Liver (tissue), 3 donors: ENCODE results near the gene BRD1.

ENCODE experiments used
- CTCF ChIP-seq: fragments of 150-350 bp; IDR thresholded peaks from 2 replicates; pipeline ENCODE4 v1.5.1; 2017; ENCODE audit warnings: improper control_type of control experiment, low read depth, low read length; ENCODE audit not compliant: missing input control
- FOXA1 ChIP-seq: IDR thresholded peaks from 2 replicates; pipeline ENCODE4 v1.6.1; 2016; ENCODE audit warnings: antibody characterized with exemption
- GABPA ChIP-seq, 2 donors: IDR thresholded peaks in 1 of 2; conservative IDR thresholded peaks in 1 of 2; 2 replicates each; pipeline ENCODE4 v1.6.1; 2016; ENCODE audit warnings: antibody characterized with exemption in 2 of 2, mild to moderate bottlenecking in 1 of 2, moderate library complexity in 1 of 2
- JUND ChIP-seq, 2 donors: IDR thresholded peaks; 2 replicates each; pipeline ENCODE4 v1.6.1; 2016; ENCODE audit warnings: antibody characterized with exemption in 2 of 2
- MAX ChIP-seq: IDR thresholded peaks from 2 replicates; pipeline ENCODE4 v1.6.1; 2016; ENCODE audit warnings: antibody characterized with exemption
- RAD21 ChIP-seq, 2 donors: IDR thresholded peaks; 2 replicates each; pipeline ENCODE4 v1.6.1; 2016; ENCODE audit warnings: antibody characterized with exemption in 2 of 2, mild to moderate bottlenecking in 2 of 2
- REST ChIP-seq: IDR thresholded peaks from 2 replicates; pipeline ENCODE4 v1.6.1; 2016; ENCODE audit warnings: antibody characterized with exemption, mild to moderate bottlenecking
- RXRA ChIP-seq, 2 donors: IDR thresholded peaks; 2 replicates each; pipeline ENCODE4 v1.6.1; 2017 to 2018; ENCODE audit warnings: antibody characterized with exemption in 2 of 2, mild to moderate bottlenecking in 1 of 2
- SP1 ChIP-seq: IDR thresholded peaks from 2 replicates; pipeline ENCODE4 v1.6.1; 2018; ENCODE audit warnings: antibody characterized with exemption, mild to moderate bottlenecking
- TAF1 ChIP-seq: conservative IDR thresholded peaks from 2 replicates; pipeline ENCODE4 v1.6.1; 2016; ENCODE audit warnings: antibody characterized with exemption, mild to moderate bottlenecking
- YY1 ChIP-seq: IDR thresholded peaks from 2 replicates; pipeline ENCODE4 v1.6.1; 2016; ENCODE audit warnings: antibody characterized with exemption, mild to moderate bottlenecking
- ZBTB33 ChIP-seq: IDR thresholded peaks from 2 replicates; pipeline ENCODE4 v1.6.1; 2016; ENCODE audit warnings: antibody characterized with exemption
- donor health status: healthy.
- donor health status: healthy.

- TF ChIP-seq CTCF = no peak
- TF ChIP-seq GABPA (IDR thresholded peaks at IDR 0.05 in 1 of 2, conservative IDR thresholded peaks at IDR 0.05 in 1 of 2) = no peak
- TF ChIP-seq TAF1 = no peak
- TF ChIP-seq SP1 = no peak
- TF ChIP-seq REST = no peak
- TF ChIP-seq FOXA1 = no peak
- TF ChIP-seq ZBTB33 = no peak
- no peak for TF ChIP-seq RXRA (IDR thresholded peaks at IDR 0.05)
- no peak for TF ChIP-seq JUND (IDR thresholded peaks at IDR 0.05)
- TF ChIP-seq MAX = no peak
- no peak for TF ChIP-seq YY1
- no peak for TF ChIP-seq RAD21 (IDR thresholded peaks at IDR 0.05)
These were observed 75.6 kb downstream of the BRD1 start for GRCh38 chr22:49751966-49752597.
